Fibroblast of lung (primary cell): ENCODE results near the gene GRM6. TPM values are rescaled to one million over a fixed set of nuclear protein-coding genes. Genes with fewer than 3 reads are reported as not detected.

Experiments used
- DNase-seq, 2 donors: peaks; one replicate each; pipeline versions ENCODE4 v3.0.0 to v3.0.0-alpha.2; 2010; ENCODE audit warnings: low read depth in 2 of 2
- H2AFZ ChIP-seq: 2 replicates; pipeline ENCODE4 v1.5.1; 2012; ENCODE audit warnings: low read length, control low read depth, inconsistent platforms
- H3K27ac ChIP-seq: 2 replicates; pipeline ENCODE4 v1.5.1; 2011; ENCODE audit warnings: low read length, control low read depth; ENCODE audit not compliant: insufficient read depth
- H3K27me3 ChIP-seq: 2 replicates; pipeline ENCODE4 v1.5.1; 2011; ENCODE audit warnings: mild to moderate bottlenecking, low read length; ENCODE audit not compliant: control insufficient read depth, insufficient read depth
- H3K36me3 ChIP-seq: 2 replicates; pipeline ENCODE4 v1.5.1; 2011; ENCODE audit warnings: low read length; ENCODE audit not compliant: control insufficient read depth, insufficient read depth
- H3K4me1 ChIP-seq: 2 replicates; pipeline ENCODE4 v1.5.1; 2011; ENCODE audit warnings: low read length; ENCODE audit not compliant: control insufficient read depth, insufficient read depth; ENCODE audit errors: extremely low read depth
- H3K4me2 ChIP-seq: 2 replicates; pipeline ENCODE4 v1.5.1; 2011; ENCODE audit warnings: low read length, control low read depth; ENCODE audit not compliant: insufficient read depth; ENCODE audit errors: extremely low read depth
- H3K4me3 ChIP-seq, 4 experiments: fragments of 200-600 bp in 1 of 4; sonication (generic) in 1 of 4; replicated peaks in 1 of 4; 2 replicates each; pipeline ENCODE4 v1.5.1; 2011 to 2016; ENCODE audit warnings: low read length in 4 of 4, low read depth in 3 of 4, mild to moderate bottlenecking in 3 of 4, control low read depth in 2 of 4, inconsistent platforms in 1 of 4, mixed read lengths in 1 of 4; ENCODE audit not compliant: insufficient read depth in 1 of 4; ENCODE audit errors: control extremely low read depth in 1 of 4
- H3K79me2 ChIP-seq: 2 replicates; pipeline ENCODE4 v1.5.1; 2012; ENCODE audit warnings: mild to moderate bottlenecking, low read length, inconsistent platforms; ENCODE audit not compliant: control insufficient read depth, insufficient read depth
- H3K9ac ChIP-seq: 2 replicates; pipeline ENCODE4 v1.5.1; 2011; ENCODE audit warnings: mild to moderate bottlenecking, low read length, control low read depth; ENCODE audit not compliant: insufficient read depth
- H3K9me3 ChIP-seq: 2 replicates; pipeline ENCODE4 v1.5.1; 2012; ENCODE audit warnings: low read depth, low read length; ENCODE audit not compliant: control insufficient read depth, insufficient read depth
- H4K20me1 ChIP-seq: 2 replicates; pipeline ENCODE4 v1.5.1; 2011; ENCODE audit warnings: low read length; ENCODE audit not compliant: control insufficient read depth, insufficient read depth; ENCODE audit errors: extremely low read depth
- CTCF ChIP-seq, 2 donors: IDR thresholded peaks in 1 of 2; conservative IDR thresholded peaks in 1 of 2; 1 replicate in 1 of 2; 2 replicates in 1 of 2; pipeline ENCODE4 v1.5.1; 2011 to 2012; ENCODE audit warnings: low read length in 2 of 2, control low read depth in 1 of 2, inconsistent platforms in 1 of 2, low read depth in 1 of 2, mild to moderate bottlenecking in 1 of 2
- EZH2 ChIP-seq: IDR thresholded peaks from 2 replicates; pipeline ENCODE4 v1.5.1; 2012; ENCODE audit warnings: low read length, control low read depth, mild to moderate bottlenecking; ENCODE audit errors: missing control alignments
- polyA plus RNA-seq, 2 donors: library from polyadenylated mRNA; depleted of rRNA in 1 of 2; stranded (reverse) in 1 of 2; unstranded in 1 of 2; fragments of >200 nt; gene quantifications; 2 replicates each; pipeline ENCODE4 v1.2.1, GENCODE V29; 2011 to 2012; ENCODE audit warnings: missing spikeins in 1 of 2
- total RNA-seq: library from RNA; depleted of rRNA; stranded (reverse); fragments of >200 nt; gene quantifications from 2 replicates; pipeline ENCODE4 v1.2.1, GENCODE V29; 2014

Gene GRM6
- total and polyA plus RNA-seq, 2 donors (not counting 1 experiment from before 2014, with no cell fraction given), result not detected

GRCh38 chr5:178940569-178941360 lies 54.4 kb downstream of the GRM6 start, which contains the start of gene ZNF454:
Gene ZNF454, plus strand, starts transcription at chr5:178941198. Its CDS starts 1,594 bp downstream, at chr5:178942792.
- Histone ChIP-seq H3K4me1 (no peaks in the 10 kb centered on the region), H3K4me3 (peak within 1 kb of the TSS; percentile 36 to 88 (median 64)), H3K9me3 (no peaks in the 10 kb centered on the region), H3K9ac (peak within 1 kb of the TSS; percentile 42), H3K36me3 (no peaks in the 10 kb centered on the region), H3K4me2 (peak within 1 kb of the TSS; percentile 75), H3K27ac (no peak within 1 kb of the TSS), H4K20me1 (no peaks in the 10 kb centered on the region), H2AFZ (peak within 1 kb of the TSS; percentile 79), H3K79me2 (no peaks in the 10 kb centered on the region), H3K27me3 (no peaks in the 10 kb centered on the region)
- TF ChIP-seq CTCF (conservative IDR thresholded peaks at IDR 0.05 in 1 of 2, IDR thresholded peaks at IDR 0.05 in 1 of 2; ENCODE audit: low read depth in 1 of 2, low read length in 2 of 2) (no peak), EZH2 (no peak)
- peak; percentile 94 to 97 for DNase-seq

- no peaks in the 10 kb centered on the region for H3K9me3 ChIP-seq
- no peaks in the 10 kb centered on the region for H3K27me3 ChIP-seq
- no peak overlapping the region for H3K4me3 ChIP-seq
- H3K4me1 ChIP-seq, result no peaks in the 10 kb centered on the region
- H3K79me2 ChIP-seq, result no peaks in the 10 kb centered on the region
- no peak overlapping the region for H2AFZ ChIP-seq
- no peak overlapping the region for H3K9ac ChIP-seq
- no peak overlapping the region for H3K27ac ChIP-seq
- no peak for DNase-seq
- no peaks in the 10 kb centered on the region for H3K36me3 ChIP-seq
- H3K4me2 ChIP-seq, result no peak overlapping the region
- TF ChIP-seq CTCF (conservative IDR thresholded peaks at IDR 0.05 in 1 of 2, IDR thresholded peaks at IDR 0.05 in 1 of 2; ENCODE audit: low read depth in 1 of 2, low read length in 2 of 2) (no peak), EZH2 (no peak)
- H4K20me1 ChIP-seq, result no peaks in the 10 kb centered on the region
These were observed 63.0 kb downstream of the GRM6 start for GRCh38 chr5:178931846-178932760.

Other genes with a start within 250 kb of the GRM6 start
- gene ZNF354B, start 135.4 kb downstream of the GRM6 start, total RNA-seq, result 8.2 and 9.4 TPM in 2 replicates
- gene ZNF354B, start 135.4 kb downstream of the GRM6 start, polyA plus RNA-seq, result 4.4 and 6.1 TPM in 2 replicates
- 1.5 and 2.8 TPM in 2 replicates for gene ZFP2, start 99.4 kb downstream of the GRM6 start, total RNA-seq
- gene ZFP2, start 99.4 kb downstream of the GRM6 start, polyA plus RNA-seq, result 0.27 and 0.30 TPM in 2 replicates
- 3.1 and 3.3 TPM in 2 replicates for gene ZNF454, start 54.1 kb downstream of the GRM6 start, total RNA-seq
- gene ZNF454, start 54.1 kb downstream of the GRM6 start, polyA plus RNA-seq, result 0.59 and 0.64 TPM in 2 replicates
- gene ZNF879, start 28.5 kb upstream of the GRM6 start, total RNA-seq, result 6.2 and 7.1 TPM in 2 replicates
- 1.5 and 1.8 TPM in 2 replicates for gene ZNF879, start 28.5 kb upstream of the GRM6 start, polyA plus RNA-seq
- 11.8 and 12.4 TPM in 2 replicates for gene ZNF354C, start 65.1 kb upstream of the GRM6 start, total RNA-seq
- gene ZNF354C, start 65.1 kb upstream of the GRM6 start, polyA plus RNA-seq, result 4.4 and 4.5 TPM in 2 replicates